CMK (cell line): ENCODE results near the gene CERS3.
A peak's percentile ranks its signal among the peaks of the same experiment; 100 is the strongest.

Experiments
- DNase-seq: peaks from one replicate; pipeline ENCODE4 v3.0.0-alpha.2; 2010; ENCODE audit warnings: low read depth

Gene CERS3

GRCh38 chr15:100528833-100529428, at the start of gene CERS3:
Gene CERS3 (minus strand): TSS chr15:100528950. CDS start chr15:100501849, 27,101 bp downstream.
- no peak for DNase-seq

- DNase-seq = no peak
Observed at GRCh38 chr15:100573526-100573925, 44.8 kb upstream of the CERS3 start.

- no peak for DNase-seq
Observed at GRCh38 chr15:100572362-100572983, 43.7 kb upstream of the CERS3 start.

GRCh38 chr15:100571592-100572167, 42.9 kb upstream of the CERS3 start:
- DNase-seq = no peak

- no peak for DNase-seq
Observed at GRCh38 chr15:100570735-100571313, 42.1 kb upstream of the CERS3 start.

- DNase-seq = no peak
Observed at GRCh38 chr15:100570275-100570674, 41.5 kb upstream of the CERS3 start.

GRCh38 chr15:100569391-100569790, 40.6 kb upstream of the CERS3 start:
- DNase-seq = no peak

- no peak for DNase-seq
Observed at GRCh38 chr15:100566850-100567628, 38.3 kb upstream of the CERS3 start.

GRCh38 chr15:100565591-100565990, 36.8 kb upstream of the CERS3 start:
- no peak for DNase-seq

GRCh38 chr15:100560323-100560722, 31.6 kb upstream of the CERS3 start:
- no peak for DNase-seq

- DNase-seq = no peak
Observed at GRCh38 chr15:100559330-100559729, 30.6 kb upstream of the CERS3 start.

- no peak for DNase-seq
Observed at GRCh38 chr15:100558771-100559254, 30.1 kb upstream of the CERS3 start.

- no peak for DNase-seq
Observed at GRCh38 chr15:100553468-100553867, 24.7 kb upstream of the CERS3 start.

GRCh38 chr15:100547961-100548360, 19.2 kb upstream of the CERS3 start:
- no peak for DNase-seq

GRCh38 chr15:100544946-100545345, 16.2 kb upstream of the CERS3 start:
- no peak for DNase-seq

- no peak for DNase-seq
Observed at GRCh38 chr15:100544338-100544841, 15.6 kb upstream of the CERS3 start.

- no peak for DNase-seq
Observed at GRCh38 chr15:100542290-100542689, 13.5 kb upstream of the CERS3 start.

GRCh38 chr15:100537331-100537730, 8.6 kb upstream of the CERS3 start:
- peak; percentile 4 for DNase-seq

- DNase-seq = no peak
Observed at GRCh38 chr15:100536733-100537132, 8.0 kb upstream of the CERS3 start.

GRCh38 chr15:100533886-100534285, 5.1 kb upstream of the CERS3 start:
- no peak for DNase-seq

- DNase-seq = no peak
Observed at GRCh38 chr15:100531823-100532327, 3.1 kb upstream of the CERS3 start.

- DNase-seq = no peak
Observed at GRCh38 chr15:100531204-100531603, 2.5 kb upstream of the CERS3 start.
